Right lobe of liver (tissue), 4 donors: ENCODE results near the gene CLEC19A.

Experiments used
- POLR2A ChIP-seq: fragments of 450-650 bp; IDR thresholded peaks from one replicate; pipeline ENCODE4 v1.6.1; 2017; ENCODE audit warnings: antibody characterized with exemption, mild to moderate bottlenecking
- TF ChIP-seq, protein P1 (sequence below), 4 donors: fragments of 200-600 bp in 3 of 4; fragments of 450-650 bp in 1 of 4; IDR thresholded peaks; one replicate each; pipeline versions ENCODE4 v1.5.1 to v1.8.0; 2016 to 2022; ENCODE audit warnings: antibody characterized with exemption in 4 of 4, mild to moderate bottlenecking in 2 of 4
- donor health status: DM: no; HTN: no; CAD: no.
- donor health status: DM: no; HTN: no; CAD: no.
- donor health status: DM: no; HTN: yes; CAD: no.

DNA sequence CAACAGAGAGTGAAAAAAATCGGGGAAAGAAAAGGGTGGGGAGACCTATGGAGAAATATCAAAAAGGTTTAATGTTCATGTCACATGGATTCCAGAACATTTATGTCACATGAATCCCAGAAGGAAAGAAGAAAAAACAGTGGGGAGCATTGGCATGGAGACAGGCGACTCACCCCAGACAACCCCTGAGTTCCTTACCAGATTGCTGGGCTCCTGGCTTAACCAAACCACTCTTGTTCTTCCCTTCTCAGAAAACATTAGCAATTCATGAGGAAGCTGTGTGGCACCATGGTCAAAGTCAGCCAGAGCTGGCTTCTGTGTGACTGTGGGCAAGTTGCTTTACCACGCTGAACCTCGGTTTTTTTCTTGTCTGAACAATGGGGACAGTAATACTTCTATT, 49.6 kb upstream of the CLEC19A start:
- TF ChIP-seq, protein P1, sequence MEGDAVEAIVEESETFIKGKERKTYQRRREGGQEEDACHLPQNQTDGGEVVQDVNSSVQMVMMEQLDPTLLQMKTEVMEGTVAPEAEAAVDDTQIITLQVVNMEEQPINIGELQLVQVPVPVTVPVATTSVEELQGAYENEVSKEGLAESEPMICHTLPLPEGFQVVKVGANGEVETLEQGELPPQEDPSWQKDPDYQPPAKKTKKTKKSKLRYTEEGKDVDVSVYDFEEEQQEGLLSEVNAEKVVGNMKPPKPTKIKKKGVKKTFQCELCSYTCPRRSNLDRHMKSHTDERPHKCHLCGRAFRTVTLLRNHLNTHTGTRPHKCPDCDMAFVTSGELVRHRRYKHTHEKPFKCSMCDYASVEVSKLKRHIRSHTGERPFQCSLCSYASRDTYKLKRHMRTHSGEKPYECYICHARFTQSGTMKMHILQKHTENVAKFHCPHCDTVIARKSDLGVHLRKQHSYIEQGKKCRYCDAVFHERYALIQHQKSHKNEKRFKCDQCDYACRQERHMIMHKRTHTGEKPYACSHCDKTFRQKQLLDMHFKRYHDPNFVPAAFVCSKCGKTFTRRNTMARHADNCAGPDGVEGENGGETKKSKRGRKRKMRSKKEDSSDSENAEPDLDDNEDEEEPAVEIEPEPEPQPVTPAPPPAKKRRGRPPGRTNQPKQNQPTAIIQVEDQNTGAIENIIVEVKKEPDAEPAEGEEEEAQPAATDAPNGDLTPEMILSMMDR (IDR thresholded peaks at IDR 0.05) = no peak
- TF ChIP-seq POLR2A = no peak
